Lung (tissue), 12 donors: ENCODE measurements around the gene MLN. TPM values are rescaled to one million over a fixed set of nuclear protein-coding genes. Genes with fewer than 3 reads are reported as not detected.
A peak's percentile ranks its signal among the peaks of the same experiment; 100 is the strongest.

Experiments used
- ATAC-seq: fragments of 200-7000 bp; cut with Tn5 transposase; one replicate; pipeline ENCODE4 v1.9.1; 2020; ENCODE audit warnings: moderate number of reproducible peaks; ENCODE audit not compliant: insufficient read depth, low FRiP score
- DNase-seq, 3 donors: peaks; one replicate each; pipeline ENCODE4 v3.0.0-alpha.2; 2013 to 2017
- H3K27ac ChIP-seq, 2 donors: one replicate each; pipeline ENCODE4 v1.5.1; 2013; ENCODE audit warnings: mild to moderate bottlenecking in 2 of 2, moderate library complexity in 2 of 2, control low read depth in 1 of 2, inconsistent platforms in 1 of 2, low read depth in 1 of 2, low read length in 1 of 2
- H3K27me3 ChIP-seq, 3 donors: one replicate each; pipeline ENCODE4 v1.5.1; 2013; ENCODE audit warnings: low read length in 2 of 3; ENCODE audit not compliant: control insufficient read depth in 3 of 3, insufficient read depth in 3 of 3
- H3K36me3 ChIP-seq, 4 donors: one replicate each; pipeline ENCODE4 v1.5.1; 2013; ENCODE audit warnings: low read length in 4 of 4, mild to moderate bottlenecking in 1 of 4, moderate library complexity in 1 of 4; ENCODE audit not compliant: control insufficient read depth in 4 of 4, insufficient read depth in 4 of 4
- H3K4me1 ChIP-seq, 5 donors: one replicate each; pipeline ENCODE4 v1.5.1; 2013; ENCODE audit warnings: low read length in 5 of 5, mild to moderate bottlenecking in 2 of 5, moderate library complexity in 1 of 5; ENCODE audit not compliant: control insufficient read depth in 5 of 5, insufficient read depth in 5 of 5
- H3K4me3 ChIP-seq: one replicate; pipeline ENCODE4 v1.5.1; 2013; ENCODE audit warnings: mild to moderate bottlenecking, control low read depth, moderate library complexity
- H3K9ac ChIP-seq, 2 donors: one replicate each; pipeline ENCODE4 v1.5.1; 2013; ENCODE audit warnings: low read length in 2 of 2, control low read depth in 1 of 2; ENCODE audit not compliant: insufficient read depth in 1 of 2
- H3K9me3 ChIP-seq, 4 donors: one replicate each; pipeline ENCODE4 v1.5.1; 2013; ENCODE audit warnings: low read length in 3 of 4, mild to moderate bottlenecking in 1 of 4, moderate library complexity in 1 of 4; ENCODE audit not compliant: control insufficient read depth in 4 of 4, insufficient read depth in 3 of 4
- WGBS, 2 donors: extraction: QIAGEN DNeasy Blood & Tissue Kit; methylation state at CpG; one replicate each; pipeline ENCODE4 v1.1.7; 2013; 5-methylcytosine and 5-hydroxymethylcytosine counted together
- polyA plus RNA-seq, 2 donors: library from polyadenylated mRNA; stranded (reverse); fragments of 200-250 nt; gene quantifications; one replicate each; pipeline ENCODE4 v1.2.1, GENCODE V29; 2013
- total RNA-seq, 2 donors: library from RNA; depleted of rRNA in 1 of 2; stranded (reverse); fragments of >200 nt in 1 of 2; gene quantifications; one replicate each; pipeline ENCODE4 v1.2.1, GENCODE V29; 2014 to 2021
- TF ChIP-seq, protein P1 (sequence below): IDR thresholded peaks from 2 replicates; pipeline ENCODE4 v1.5.1; 2012; ENCODE audit warnings: mild to moderate bottlenecking; ENCODE audit errors: control extremely low read depth, extremely low read depth
- donor health status: control.
- donor health status: control.
- donor health status: Bipolar disorder and iron deficiency.
- donor health status: healthy.
- donor health status: DM: yes; HTN: yes; CAD: no.

MLN gene
- total and polyA plus RNA-seq, 4 donors = not detected

- TF ChIP-seq, protein P1, sequence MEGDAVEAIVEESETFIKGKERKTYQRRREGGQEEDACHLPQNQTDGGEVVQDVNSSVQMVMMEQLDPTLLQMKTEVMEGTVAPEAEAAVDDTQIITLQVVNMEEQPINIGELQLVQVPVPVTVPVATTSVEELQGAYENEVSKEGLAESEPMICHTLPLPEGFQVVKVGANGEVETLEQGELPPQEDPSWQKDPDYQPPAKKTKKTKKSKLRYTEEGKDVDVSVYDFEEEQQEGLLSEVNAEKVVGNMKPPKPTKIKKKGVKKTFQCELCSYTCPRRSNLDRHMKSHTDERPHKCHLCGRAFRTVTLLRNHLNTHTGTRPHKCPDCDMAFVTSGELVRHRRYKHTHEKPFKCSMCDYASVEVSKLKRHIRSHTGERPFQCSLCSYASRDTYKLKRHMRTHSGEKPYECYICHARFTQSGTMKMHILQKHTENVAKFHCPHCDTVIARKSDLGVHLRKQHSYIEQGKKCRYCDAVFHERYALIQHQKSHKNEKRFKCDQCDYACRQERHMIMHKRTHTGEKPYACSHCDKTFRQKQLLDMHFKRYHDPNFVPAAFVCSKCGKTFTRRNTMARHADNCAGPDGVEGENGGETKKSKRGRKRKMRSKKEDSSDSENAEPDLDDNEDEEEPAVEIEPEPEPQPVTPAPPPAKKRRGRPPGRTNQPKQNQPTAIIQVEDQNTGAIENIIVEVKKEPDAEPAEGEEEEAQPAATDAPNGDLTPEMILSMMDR = no peak
- Histone ChIP-seq H3K9ac (no peak overlapping the region), H3K36me3 (peaks cover 0 to 13% (median 3%) of the 10 kb centered on the region in 4 donors)
These were observed 12.9 kb downstream of the MLN start for GRCh38 chr6:33790910-33791309.

GRCh38 chr6:33790379-33790778 lies 13.4 kb downstream of the MLN start:
- ATAC-seq = no peak
- no peak overlapping the region for H3K4me3 ChIP-seq
- H3K36me3 ChIP-seq = peaks cover 0 to 17% (median 3%) of the 10 kb centered on the region in 4 donors
- H3K9ac ChIP-seq = no peak overlapping the region
- TF ChIP-seq, protein P1 = no peak
- H3K27ac ChIP-seq = no peak overlapping the region
- H3K4me1 ChIP-seq = peaks cover 7 to 44% (median 20%) of the 10 kb centered on the region in 5 donors
- H3K27me3 ChIP-seq = peaks cover 0 to 2% (median 0%) of the 10 kb centered on the region in 3 donors
- H3K9me3 ChIP-seq = no peaks in the 10 kb centered on the region
- DNase-seq = no peak
- 80 to 81% methylated on average over 2 of the region's 2 CpGs for WGBS, 2 donors

More at GRCh38 chr6:33790910-33791309, 12.9 kb downstream of the MLN start:
- Histone ChIP-seq H3K9me3 (no peaks in the 10 kb centered on the region), H3K4me3 (no peak overlapping the region), H3K27ac (no peak overlapping the region), H3K27me3 (peaks cover 0 to 2% (median 0%) of the 10 kb centered on the region in 3 donors), H3K4me1 (peaks cover 7 to 38% (median 20%) of the 10 kb centered on the region in 5 donors)
- 92 to 96% methylated on average over 5 of the region's 5 CpGs for WGBS, 2 donors
- DNase-seq = no peak
- no peak for ATAC-seq

GRCh38 chr6:33789550-33789895 lies 14.3 kb downstream of the MLN start:
- Histone ChIP-seq H3K27me3 (peaks cover 0 to 2% (median 0%) of the 10 kb centered on the region in 3 donors), H3K36me3 (peaks cover 0 to 22% (median 5%) of the 10 kb centered on the region in 4 donors), H3K4me3 (no peak overlapping the region), H3K9me3 (no peaks in the 10 kb centered on the region), H3K9ac (peak overlapping the region in 1 of 2 donors; percentile 40), H3K27ac (no peak overlapping the region), H3K4me1 (peaks cover 10 to 40% (median 20%) of the 10 kb centered on the region in 5 donors)
- ATAC-seq (no peak), DNase-seq (no peak)
- TF ChIP-seq, protein P1 = no peak
- WGBS, 2 donors = 91 to 94% methylated on average over 11 of the region's 11 CpGs
